Loucy (cell line): ENCODE results near the gene PIGZ.
A peak's percentile ranks its signal among the peaks of the same experiment; 100 is the strongest.

Experiments used
- H2AFZ ChIP-seq: fragments of 200-600 bp; sonication (generic); 2 replicates; pipeline ENCODE4 v1.6.0; 2016; ENCODE audit warnings: antibody characterized with exemption, mild to moderate bottlenecking, low read length, moderate library complexity
- H3F3A ChIP-seq: fragments of 200-600 bp; 2 replicates; pipeline ENCODE4 v1.6.0; 2016; ENCODE audit warnings: antibody characterized with exemption, low read depth, mild to moderate bottlenecking
- H3K27me3 ChIP-seq: fragments of 200-600 bp; sonication (generic); 2 replicates; pipeline ENCODE4 v1.6.1; 2014; ENCODE audit warnings: low read length, mild to moderate bottlenecking; ENCODE audit not compliant: insufficient read depth, poor library complexity, severe bottlenecking
- H3K36me3 ChIP-seq: fragments of 200-600 bp; sonication (generic); 2 replicates; pipeline ENCODE4 v1.6.1; 2016; ENCODE audit warnings: low read length; ENCODE audit not compliant: insufficient read depth
- H3K4me1 ChIP-seq: fragments of 200-600 bp; sonication (generic); 2 replicates; pipeline ENCODE4 v1.5.1; 2014; ENCODE audit warnings: low read length, mild to moderate bottlenecking; ENCODE audit not compliant: insufficient read depth, poor library complexity, severe bottlenecking
- H3K4me2 ChIP-seq: fragments of 200-600 bp; sonication (generic); 2 replicates; pipeline ENCODE4 v1.6.0; 2014; ENCODE audit warnings: antibody characterized with exemption, low read length, low read depth, mild to moderate bottlenecking; ENCODE audit not compliant: poor library complexity, severe bottlenecking
- H3K4me3 ChIP-seq: fragments of 200-600 bp; sonication (generic); 2 replicates; pipeline ENCODE4 v1.5.1; 2014; ENCODE audit warnings: low read length, mild to moderate bottlenecking, mixed read lengths; ENCODE audit not compliant: poor library complexity, severe bottlenecking
- H3K79me2 ChIP-seq: fragments of 200-600 bp; sonication (generic); 2 replicates; pipeline ENCODE4 v1.6.1; 2014; ENCODE audit warnings: low read length; ENCODE audit not compliant: insufficient read depth
- H3K9ac ChIP-seq: fragments of 200-600 bp; sonication (generic); 2 replicates; pipeline ENCODE4 v1.6.0; 2014; ENCODE audit warnings: mild to moderate bottlenecking, low read depth, low read length, moderate library complexity; ENCODE audit not compliant: poor library complexity, severe bottlenecking
- H3K9me2 ChIP-seq: fragments of 200-600 bp; sonication (generic); replicated peaks from 2 replicates; pipeline ENCODE4 v1.6.1; 2016; ENCODE audit warnings: low read depth, low read length, mixed read lengths
- H3K9me3 ChIP-seq: fragments of 200-600 bp; sonication (generic); 2 replicates; pipeline ENCODE4 v1.6.1; 2014; ENCODE audit warnings: mild to moderate bottlenecking, antibody characterized with exemption, low read length, low read depth; ENCODE audit not compliant: insufficient read depth
- H4K20me1 ChIP-seq: fragments of 200-600 bp; sonication (generic); 2 replicates; pipeline ENCODE4 v1.6.0; 2014; ENCODE audit warnings: antibody characterized with exemption, low read length, mild to moderate bottlenecking; ENCODE audit not compliant: insufficient read depth, poor library complexity, severe bottlenecking
- CTCF ChIP-seq: fragments of 200-600 bp; sonication (generic); conservative IDR thresholded peaks from 2 replicates; pipeline ENCODE4 v1.5.1; 2014; ENCODE audit warnings: mild to moderate bottlenecking, antibody characterized with exemption, low read length
- EZH2phosphoT487 ChIP-seq: fragments of 200-600 bp; IDR thresholded peaks from 2 replicates; pipeline ENCODE4 v1.6.1; 2018; ENCODE audit warnings: antibody characterized with exemption, mild to moderate bottlenecking, moderate library complexity, borderline replicate concordance

PIGZ gene

GRCh38 chr3:196938576-196938975 lies 30.1 kb downstream of the PIGZ start:
- peaks cover 53% of the 10 kb centered on the region for H3K36me3 ChIP-seq
- H3K79me2 ChIP-seq = peaks cover 55% of the 10 kb centered on the region

GRCh38 chr3:196938124-196938523 lies 30.5 kb downstream of the PIGZ start:
- Histone ChIP-seq H3K27me3 (no peaks in the 10 kb centered on the region), H3K4me1 (peaks cover 16% of the 10 kb centered on the region), H3K4me3 (no peak overlapping the region), H4K20me1 (peaks cover 27% of the 10 kb centered on the region), H3K36me3 (peaks cover 56% of the 10 kb centered on the region), H2AFZ (no peak overlapping the region), H3K9ac (no peak overlapping the region), H3K4me2 (no peak overlapping the region), H3K9me3 (no peaks in the 10 kb centered on the region), H3K9me2 (no peaks in the 10 kb centered on the region), H3K79me2 (peaks cover 51% of the 10 kb centered on the region), H3F3A (no peaks in the 10 kb centered on the region)
- TF ChIP-seq EZH2phosphoT487 (no peak), CTCF (no peak)

More at GRCh38 chr3:196938576-196938975, 30.1 kb downstream of the PIGZ start:
- Histone ChIP-seq H3F3A (no peaks in the 10 kb centered on the region), H2AFZ (no peak overlapping the region), H3K4me3 (no peak overlapping the region), H3K9me3 (no peaks in the 10 kb centered on the region), H3K9me2 (no peaks in the 10 kb centered on the region), H3K4me2 (peak overlapping the region; percentile 92), H3K9ac (no peak overlapping the region), H3K27me3 (no peaks in the 10 kb centered on the region), H3K4me1 (peaks cover 17% of the 10 kb centered on the region), H4K20me1 (peaks cover 32% of the 10 kb centered on the region)
- TF ChIP-seq EZH2phosphoT487 = no peak
- TF ChIP-seq CTCF = no peak

- no peaks in the 10 kb centered on the region for H3F3A ChIP-seq
- peaks cover 15% of the 10 kb centered on the region for H4K20me1 ChIP-seq
- no peak overlapping the region for H3K4me3 ChIP-seq
- no peaks in the 10 kb centered on the region for H3K9me3 ChIP-seq
- TF ChIP-seq CTCF (no peak), EZH2phosphoT487 (no peak)
- no peak overlapping the region for H3K4me2 ChIP-seq
- H3K9me2 ChIP-seq = no peaks in the 10 kb centered on the region
- H2AFZ ChIP-seq = no peak overlapping the region
- H3K36me3 ChIP-seq = peaks cover 69% of the 10 kb centered on the region
- H3K27me3 ChIP-seq = no peaks in the 10 kb centered on the region
- peaks cover 16% of the 10 kb centered on the region for H3K4me1 ChIP-seq
- H3K79me2 ChIP-seq = peaks cover 35% of the 10 kb centered on the region
- H3K9ac ChIP-seq = no peak overlapping the region
Measured at GRCh38 chr3:196936288-196936687, 32.3 kb downstream of the PIGZ start.
